Endothelial cell of umbilical vein (primary cell): ENCODE measurements around the gene CECR2. TPM values are rescaled to one million over a fixed set of nuclear protein-coding genes. Genes with fewer than 3 reads are reported as not detected.

ENCODE experiments used
- BruUV-seq: library from RNA; stranded (reverse); fragments of 400-500 nt; replicated peaks from 2 replicates; lab custom pipeline; 2021; lab: Mats Ljungman, UMichigan
- CTCF ChIA-PET: fragments of 300-600, 350-600 bp; sonication (Branson Sonifier 250); formaldehyde crosslinking; loops from one replicate; lab custom pipeline; 2021; ENCODE audit warnings: antibody characterized with exemption, inconsistent platforms; lab: Charles Lee
- POLR2A ChIA-PET: fragments of 300-600, 350-600 bp; sonication (Branson Sonifier 250); formaldehyde crosslinking; loops from one replicate; lab custom pipeline; 2021; ENCODE audit warnings: antibody characterized with exemption, inconsistent platforms; lab: Charles Lee
- DNase-seq: peaks from one replicate; pipeline ENCODE4 v3.0.0-alpha.2; 2011; ENCODE audit warnings: low read depth, low spot score
- FAIRE-seq: peaks from 2 replicates; lab custom pipeline; 2011; peaks lifted over from hg19 to GRCh38; lab: Jason Lieb, UNC
- H2AFZ ChIP-seq: 2 replicates; pipeline ENCODE4 v1.6.0; 2012; ENCODE audit warnings: low read depth, low read length, control low read depth, inconsistent platforms
- H3K27ac ChIP-seq: 2 replicates; pipeline ENCODE4 v1.5.1; 2011; ENCODE audit warnings: low read depth, mild to moderate bottlenecking, control low read depth, low read length, moderate library complexity; ENCODE audit not compliant: insufficient read depth
- H3K27me3 ChIP-seq, 2 experiments: 2 replicates each; pipeline versions ENCODE4 v1.6.0 to v1.6.1; 2011; ENCODE audit warnings: low read length in 2 of 2, mixed read lengths in 1 of 2; ENCODE audit not compliant: control insufficient read depth in 2 of 2, insufficient read depth in 2 of 2
- H3K36me3 ChIP-seq, 2 experiments: 2 replicates in 1 of 2; 3 replicates in 1 of 2; pipeline ENCODE4 v1.5.1; 2011; ENCODE audit warnings: low read length in 2 of 2, mild to moderate bottlenecking in 1 of 2, moderate library complexity in 1 of 2; ENCODE audit not compliant: control insufficient read depth in 2 of 2, insufficient read depth in 2 of 2; ENCODE audit errors: extremely low read depth in 1 of 2
- H3K4me1 ChIP-seq: 3 replicates; pipeline ENCODE4 v1.5.1; 2011; ENCODE audit warnings: mild to moderate bottlenecking, low read length; ENCODE audit not compliant: control insufficient read depth, insufficient read depth; ENCODE audit errors: extremely low read depth
- H3K4me2 ChIP-seq: 2 replicates; pipeline ENCODE4 v1.6.1; 2011; ENCODE audit warnings: low read length, control low read depth, mixed read lengths; ENCODE audit not compliant: insufficient read depth
- H3K4me3 ChIP-seq, 3 experiments: fragments of 200-600 bp in 1 of 3; sonication (generic), shearing (Covaris generic) in 1 of 3; replicated peaks in 1 of 3; 2 replicates each; pipeline ENCODE4 v1.5.1; 2011 to 2016; ENCODE audit warnings: control low read depth in 3 of 3, low read length in 3 of 3, mild to moderate bottlenecking in 2 of 3, inconsistent platforms in 1 of 3, low read depth in 1 of 3, moderate library complexity in 1 of 3; ENCODE audit not compliant: insufficient read depth in 1 of 3
- H3K79me2 ChIP-seq: 2 replicates; pipeline ENCODE4 v1.6.0; 2012; ENCODE audit warnings: low read length, inconsistent platforms; ENCODE audit not compliant: control insufficient read depth, insufficient read depth
- H3K9ac ChIP-seq: replicated peaks from 2 replicates; pipeline ENCODE3; 2011; ENCODE audit warnings: low read length, control low read depth; ENCODE audit not compliant: insufficient read depth; ENCODE audit errors: extremely low read depth
- H3K9me1 ChIP-seq: replicated peaks from 3 replicates; pipeline ENCODE4 v1.6.0; 2011; ENCODE audit warnings: mild to moderate bottlenecking, low read length; ENCODE audit not compliant: control insufficient read depth, insufficient read depth; ENCODE audit errors: extremely low read depth
- H3K9me3 ChIP-seq: replicated peaks from 2 replicates; pipeline ENCODE4 v1.5.1; 2012; ENCODE audit warnings: low read length, inconsistent platforms; ENCODE audit not compliant: control insufficient read depth, insufficient read depth
- H4K20me1 ChIP-seq: replicated peaks from 2 replicates; pipeline ENCODE3; 2011; ENCODE audit warnings: mild to moderate bottlenecking, low read length; ENCODE audit not compliant: control insufficient read depth, insufficient read depth; ENCODE audit errors: extremely low read depth
- FOS ChIP-seq: IDR thresholded peaks from 2 replicates; pipeline ENCODE4 v1.6.1; 2011; ENCODE audit warnings: mild to moderate bottlenecking, low read length, moderate library complexity, borderline replicate concordance; ENCODE audit not compliant: insufficient read depth
- GATA2 ChIP-seq: IDR thresholded peaks from 2 replicates; pipeline ENCODE4 v1.7.0; 2011; ENCODE audit warnings: low read depth, mild to moderate bottlenecking, moderate library complexity, mixed read lengths, low read length; ENCODE audit not compliant: insufficient read length, insufficient read depth
- JUN ChIP-seq: IDR thresholded peaks from 2 replicates; pipeline ENCODE4 v1.6.1; 2011; ENCODE audit warnings: borderline replicate concordance, low read depth; ENCODE audit not compliant: insufficient read length, insufficient read depth
- MYC ChIP-seq: IDR thresholded peaks from one replicate; pipeline ENCODE4 v1.6.1; 2011; ENCODE audit warnings: mild to moderate bottlenecking, low read depth, low read length
- POLR2A ChIP-seq: IDR thresholded peaks from 2 replicates; pipeline ENCODE4 v1.6.1; 2012; ENCODE audit warnings: low read depth, mild to moderate bottlenecking, control low read depth, low read length
- POLR2AphosphoS5 ChIP-seq: IDR thresholded peaks from 2 replicates; pipeline ENCODE4 v1.6.1; 2012; ENCODE audit warnings: low read depth, mild to moderate bottlenecking, control low read depth, low read length, moderate library complexity; ENCODE audit not compliant: insufficient read depth
- dilution Hi-C: fragments of 300-500 bp; cut with MboI; formaldehyde crosslinking; loops from one replicate; pipeline ENCODE4 v1.15.0; 2019; ENCODE audit warnings: low sequenced_read_pairs; ENCODE audit not compliant: extremely low pct_ligation_motif_present
- intact Hi-C: fragments of 100-400 bp; cut with micrococcal nuclease; formaldehyde crosslinking; loops from one replicate; pipeline ENCODE4 v1.10.0; 2022
- polyA plus RNA-seq, 4 experiments: library from polyadenylated mRNA; depleted of rRNA in 3 of 4; stranded (reverse) in 3 of 4; unstranded in 1 of 4; fragments of >200 nt; gene quantifications; 2 replicates each; pipeline versions ENCODE4 v1.2.1 to v1.2.3, GENCODE V29; 2011 to 2012; ENCODE audit warnings: missing spikeins in 1 of 4
- total RNA-seq: library from RNA; stranded (reverse); gene quantifications from 2 replicates; pipeline ENCODE4 v1.2.3, GENCODE V29; 2021
- TF ChIP-seq, protein P1 (sequence below), 2 donors: IDR thresholded peaks; 1 replicate in 1 of 2; 2 replicates in 1 of 2; pipeline ENCODE4 v1.5.1; 2011; ENCODE audit warnings: low read length in 2 of 2, mild to moderate bottlenecking in 2 of 2, moderate library complexity in 2 of 2, control low read depth in 1 of 2, inconsistent platforms in 1 of 2, low read depth in 1 of 2; ENCODE audit not compliant: insufficient read depth in 1 of 2; ENCODE audit errors: extremely low read depth in 1 of 2

The CECR2 gene
- total and polyA plus RNA-seq, 2 donors (not counting 3 experiments of a cell fraction or from before 2014, with no cell fraction given), result 0.01 TPM; not detected in 1

DNA sequence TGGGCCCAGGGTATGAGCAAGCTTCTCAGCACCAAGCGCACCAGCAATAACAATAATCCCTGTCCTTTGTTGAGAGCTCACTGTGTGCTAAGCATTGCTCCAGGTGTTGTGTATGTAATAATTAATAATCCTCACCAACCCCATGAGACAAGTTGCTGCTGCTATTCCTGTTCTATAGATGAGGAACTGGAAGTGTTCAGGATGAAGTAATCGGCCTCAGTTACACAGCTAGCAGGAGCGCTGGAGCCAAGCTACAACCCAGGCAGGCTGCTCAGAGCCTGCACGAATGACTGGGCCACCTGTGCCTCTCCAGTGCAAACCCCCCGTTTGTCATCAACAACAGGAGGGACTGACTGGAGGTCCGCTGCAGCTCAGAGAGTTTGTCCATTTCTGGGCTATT lies 35.2 kb upstream of the CECR2 start:
- Histone ChIP-seq H2AFZ (no peak overlapping the region), H3K27me3 (peaks cover 2 to 4% of the 10 kb centered on the region in 2 experiments), H3K9ac (no peak overlapping the region), H3K36me3 (no peaks in the 10 kb centered on the region), H3K4me1 (no peaks in the 10 kb centered on the region), H4K20me1 (no peaks in the 10 kb centered on the region), H3K27ac (no peak overlapping the region), H3K4me2 (no peak overlapping the region), H3K79me2 (no peaks in the 10 kb centered on the region), H3K9me3 (no peaks in the 10 kb centered on the region), H3K9me1 (no peaks in the 10 kb centered on the region), H3K4me3 (no peak overlapping the region)
- DNase-seq (no peak), FAIRE-seq (no peak)
- BruUV-seq, result no TSS peak
- ChIA-PET POLR2A (no interaction called here), CTCF (interaction anchor here (0.9 to 2.1 kb wide), 2 partner anchors 14 to 15 kb away, joined by 3 to 5 read pairs; no protein-coding TSS in a partner anchor)
- dilution Hi-C loops (no loop called here), intact Hi-C loops (loop anchor here (10.0 kb wide), 1 partner anchor 159 kb away; no protein-coding TSS in a partner anchor)
- TF ChIP-seq POLR2AphosphoS5 (no peak), POLR2A (no peak), JUN (no peak), MYC (no peak), FOS (no peak), GATA2 (no peak)
- TF ChIP-seq, protein P1, sequence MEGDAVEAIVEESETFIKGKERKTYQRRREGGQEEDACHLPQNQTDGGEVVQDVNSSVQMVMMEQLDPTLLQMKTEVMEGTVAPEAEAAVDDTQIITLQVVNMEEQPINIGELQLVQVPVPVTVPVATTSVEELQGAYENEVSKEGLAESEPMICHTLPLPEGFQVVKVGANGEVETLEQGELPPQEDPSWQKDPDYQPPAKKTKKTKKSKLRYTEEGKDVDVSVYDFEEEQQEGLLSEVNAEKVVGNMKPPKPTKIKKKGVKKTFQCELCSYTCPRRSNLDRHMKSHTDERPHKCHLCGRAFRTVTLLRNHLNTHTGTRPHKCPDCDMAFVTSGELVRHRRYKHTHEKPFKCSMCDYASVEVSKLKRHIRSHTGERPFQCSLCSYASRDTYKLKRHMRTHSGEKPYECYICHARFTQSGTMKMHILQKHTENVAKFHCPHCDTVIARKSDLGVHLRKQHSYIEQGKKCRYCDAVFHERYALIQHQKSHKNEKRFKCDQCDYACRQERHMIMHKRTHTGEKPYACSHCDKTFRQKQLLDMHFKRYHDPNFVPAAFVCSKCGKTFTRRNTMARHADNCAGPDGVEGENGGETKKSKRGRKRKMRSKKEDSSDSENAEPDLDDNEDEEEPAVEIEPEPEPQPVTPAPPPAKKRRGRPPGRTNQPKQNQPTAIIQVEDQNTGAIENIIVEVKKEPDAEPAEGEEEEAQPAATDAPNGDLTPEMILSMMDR (IDR thresholded peaks at IDR 0.05; ENCODE audit: extremely low read depth in 1 of 2, insufficient read depth in 1 of 2, low read depth in 1 of 2, low read length in 2 of 2), result no peak
